KOPT-K1 (cell line): ENCODE results near the gene CATSPERZ.

ENCODE experiments used
- H3K27ac ChIP-seq: fragments of 200-600 bp; sonication (generic); 2 replicates; pipeline ENCODE4 v1.5.1; 2016; ENCODE audit warnings: antibody characterized with exemption, mild to moderate bottlenecking, low read depth, low read length; ENCODE audit not compliant: poor library complexity, severe bottlenecking
- H3K36me3 ChIP-seq: fragments of 200-600 bp; sonication (generic); 2 replicates; pipeline ENCODE4 v1.5.1; 2017; ENCODE audit warnings: antibody characterized with exemption, mild to moderate bottlenecking, low read length, moderate library complexity; ENCODE audit not compliant: insufficient read depth
- H3K9me3 ChIP-seq: fragments of 200-600 bp; sonication (generic); 2 replicates; pipeline ENCODE4 v1.5.1; 2017; ENCODE audit warnings: antibody characterized with exemption, low read length, mild to moderate bottlenecking; ENCODE audit not compliant: insufficient read depth, poor library complexity, severe bottlenecking

Gene CATSPERZ

DNA sequence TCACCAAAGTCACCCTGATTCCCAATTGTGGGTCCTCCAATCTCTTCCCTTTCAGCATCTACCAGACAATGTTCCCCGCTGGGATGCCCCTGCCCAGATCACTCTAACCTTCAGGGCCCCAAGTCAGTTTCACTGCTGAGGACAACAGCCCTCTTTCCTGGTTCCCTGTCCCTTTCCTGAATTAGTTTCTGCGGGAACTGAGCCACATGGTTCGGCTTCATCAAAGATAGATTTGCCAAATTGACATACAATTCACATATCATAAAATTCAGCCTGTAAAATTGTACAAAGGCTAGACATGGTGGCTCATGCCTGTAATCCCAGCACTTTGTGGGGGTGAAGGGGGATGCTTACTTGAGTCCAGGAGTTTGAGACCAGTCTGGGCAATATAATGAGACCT lies 27.8 kb downstream of the CATSPERZ start:
- no peaks in the 10 kb centered on the region for H3K9me3 ChIP-seq
- no peak overlapping the region for H3K27ac ChIP-seq
- H3K36me3 ChIP-seq = no peaks in the 10 kb centered on the region

- H3K36me3 ChIP-seq = no peaks in the 10 kb centered on the region
- no peaks in the 10 kb centered on the region for H3K9me3 ChIP-seq
- H3K27ac ChIP-seq = no peak overlapping the region
These were observed 30.7 kb downstream of the CATSPERZ start for GRCh38 chr11:64330888-64331287.

DNA sequence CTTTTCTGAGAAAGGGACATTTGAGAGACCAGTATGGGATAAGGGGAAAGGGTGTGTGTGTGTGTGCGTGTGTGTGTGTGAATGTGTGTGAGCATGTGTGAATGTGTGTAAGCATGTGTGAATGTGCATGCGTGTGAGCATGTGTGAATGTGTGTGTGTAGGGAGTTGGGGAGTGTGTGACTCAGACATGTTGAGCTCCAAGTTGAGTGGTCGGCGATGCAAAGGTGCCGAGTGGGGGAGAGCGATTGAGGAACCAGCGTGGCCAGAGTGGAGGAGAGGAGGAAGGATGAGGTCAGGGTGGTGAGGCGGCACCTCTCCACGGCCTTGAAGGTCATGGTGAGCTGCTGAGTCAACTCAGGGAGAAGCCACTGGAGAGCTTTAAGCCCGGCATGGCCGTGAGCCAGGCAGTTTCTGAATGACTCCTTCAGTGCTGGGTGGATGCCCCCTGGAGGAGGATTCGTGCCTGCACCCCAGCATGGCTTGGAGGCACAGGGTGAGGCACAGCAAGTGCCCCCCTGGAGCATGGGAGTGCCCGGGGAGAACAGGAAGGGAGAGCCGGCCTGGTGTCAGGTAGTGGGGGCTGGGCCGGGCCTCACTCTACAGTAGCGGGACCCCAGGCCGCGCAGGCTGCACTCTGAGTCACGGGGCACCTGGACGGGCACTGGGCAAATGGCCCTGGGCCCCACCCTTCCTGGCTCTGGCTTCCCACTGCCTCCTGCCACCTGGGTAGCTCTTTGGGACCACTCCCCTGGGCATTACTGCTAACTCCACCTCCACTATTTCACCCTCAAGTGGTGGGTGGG lies 31.6 kb downstream of the CATSPERZ start:
- Histone ChIP-seq H3K9me3 (no peaks in the 10 kb centered on the region), H3K27ac (peak overlapping the region; percentile 6)

DNA sequence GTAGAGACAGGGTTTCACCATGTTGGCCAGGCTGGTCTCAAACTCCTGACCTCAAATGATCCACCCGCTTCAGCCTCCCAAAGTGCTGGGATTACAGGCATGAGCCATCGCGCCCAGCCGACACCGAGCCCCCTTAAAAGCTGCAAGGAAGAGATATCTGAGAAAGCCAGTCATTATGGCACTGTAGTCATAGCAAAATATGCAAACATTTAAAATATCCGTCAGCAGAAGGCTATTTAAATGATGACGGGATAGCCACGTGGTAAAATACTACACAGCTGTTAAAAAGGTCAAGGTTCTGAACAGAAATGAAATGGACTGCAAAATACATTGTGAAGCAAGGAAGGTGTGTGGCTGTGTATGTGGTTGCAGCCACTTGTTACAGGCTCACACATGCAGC lies 33.4 kb downstream of the CATSPERZ start:
- no peak overlapping the region for H3K27ac ChIP-seq
- no peaks in the 10 kb centered on the region for H3K9me3 ChIP-seq
- H3K36me3 ChIP-seq = peaks cover 7% of the 10 kb centered on the region

More for the DNA sequence above, 31.6 kb downstream of the CATSPERZ start:
- no peaks in the 10 kb centered on the region for H3K36me3 ChIP-seq

DNA sequence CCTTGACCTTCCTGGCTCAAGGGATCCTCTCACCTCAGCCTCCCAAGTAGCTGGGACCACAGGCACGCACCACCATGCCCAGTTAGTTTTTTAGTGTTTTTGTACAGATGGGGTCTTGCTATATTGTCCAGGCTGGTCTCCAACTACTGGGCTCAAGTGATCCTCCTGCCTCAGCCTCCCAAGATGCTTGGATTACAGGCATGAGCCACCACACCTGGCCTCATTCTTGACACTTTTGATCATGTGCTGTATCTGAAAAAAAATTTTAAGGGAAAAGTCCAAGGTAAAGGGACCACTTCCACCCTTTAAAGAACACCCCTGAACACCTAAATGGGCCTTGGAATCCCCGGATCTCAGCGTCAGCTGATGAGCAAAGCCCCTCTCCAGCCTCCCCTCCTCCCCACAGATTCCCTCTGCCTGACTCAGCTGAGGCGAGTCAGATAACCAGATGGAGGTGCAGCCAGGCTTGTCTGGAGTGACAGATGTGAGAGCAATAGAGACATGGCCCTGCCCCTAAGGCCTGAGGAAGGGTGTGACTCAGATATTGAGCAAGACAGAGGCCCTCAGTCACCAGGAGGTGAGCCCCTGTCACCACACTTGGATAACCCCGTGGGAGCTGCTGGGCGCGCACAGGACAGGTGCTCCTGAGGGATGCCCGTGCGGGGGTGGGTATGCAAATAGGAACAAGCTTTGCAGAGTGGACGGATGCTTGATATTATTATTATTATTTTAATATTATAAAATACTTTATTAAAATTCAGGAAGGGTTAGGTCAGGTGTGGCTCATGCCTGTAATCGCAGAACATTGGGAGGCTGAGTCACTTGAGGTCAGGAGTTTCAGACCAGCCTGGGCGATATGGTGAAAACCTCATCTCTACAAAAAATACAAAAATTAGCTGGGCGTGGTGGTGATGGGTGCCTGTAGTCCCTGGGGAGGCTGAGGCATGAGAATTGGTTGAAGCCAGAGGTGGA lies 34.9 kb downstream of the CATSPERZ start:
- Histone ChIP-seq H3K9me3 (no peaks in the 10 kb centered on the region), H3K27ac (no peak overlapping the region), H3K36me3 (peaks cover 7% of the 10 kb centered on the region)

GRCh38 chr11:64337538-64338249 lies 37.5 kb downstream of the CATSPERZ start:
- Histone ChIP-seq H3K9me3 (no peaks in the 10 kb centered on the region), H3K27ac (no peak overlapping the region), H3K36me3 (peaks cover 7% of the 10 kb centered on the region)

DNA sequence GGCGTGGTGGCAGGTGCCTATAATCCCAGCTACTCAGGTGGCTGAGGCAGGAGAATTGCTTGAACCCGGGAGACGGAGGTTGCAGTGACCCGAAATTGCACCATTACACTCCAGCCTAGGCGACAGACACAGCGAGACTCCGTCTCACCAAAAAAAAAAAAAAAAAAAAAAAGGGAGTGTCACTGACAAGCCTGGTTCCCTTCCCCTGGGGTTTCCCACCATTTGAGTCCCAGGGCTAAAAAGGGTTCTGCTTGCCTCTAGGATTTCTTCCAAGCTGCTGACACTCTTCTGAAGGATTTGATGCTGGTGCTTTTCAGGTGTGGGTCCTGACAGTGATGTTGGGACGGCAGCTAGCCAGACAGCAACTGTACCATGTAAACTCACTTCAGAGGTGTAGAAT lies 38.6 kb downstream of the CATSPERZ start:
- peaks cover 10% of the 10 kb centered on the region for H3K36me3 ChIP-seq
- H3K9me3 ChIP-seq = no peaks in the 10 kb centered on the region
- H3K27ac ChIP-seq = peak overlapping the region; percentile 81

GRCh38 chr11:64339286-64339685 lies 39.1 kb downstream of the CATSPERZ start:
- peak overlapping the region; percentile 81 for H3K27ac ChIP-seq
- no peaks in the 10 kb centered on the region for H3K9me3 ChIP-seq
- peaks cover 16% of the 10 kb centered on the region for H3K36me3 ChIP-seq

- no peaks in the 10 kb centered on the region for H3K9me3 ChIP-seq
- H3K27ac ChIP-seq = peak within 1 kb of the TSS; percentile 81
- peaks cover 18% of the 10 kb centered on the region for H3K36me3 ChIP-seq
These were observed 39.7 kb downstream of the CATSPERZ start, which contains the start of gene CCDC88B for GRCh38 chr11:64339754-64340408. Gene CCDC88B (plus strand): TSS chr11:64340204. CDS start chr11:64340267, 63 bp downstream.

DNA sequence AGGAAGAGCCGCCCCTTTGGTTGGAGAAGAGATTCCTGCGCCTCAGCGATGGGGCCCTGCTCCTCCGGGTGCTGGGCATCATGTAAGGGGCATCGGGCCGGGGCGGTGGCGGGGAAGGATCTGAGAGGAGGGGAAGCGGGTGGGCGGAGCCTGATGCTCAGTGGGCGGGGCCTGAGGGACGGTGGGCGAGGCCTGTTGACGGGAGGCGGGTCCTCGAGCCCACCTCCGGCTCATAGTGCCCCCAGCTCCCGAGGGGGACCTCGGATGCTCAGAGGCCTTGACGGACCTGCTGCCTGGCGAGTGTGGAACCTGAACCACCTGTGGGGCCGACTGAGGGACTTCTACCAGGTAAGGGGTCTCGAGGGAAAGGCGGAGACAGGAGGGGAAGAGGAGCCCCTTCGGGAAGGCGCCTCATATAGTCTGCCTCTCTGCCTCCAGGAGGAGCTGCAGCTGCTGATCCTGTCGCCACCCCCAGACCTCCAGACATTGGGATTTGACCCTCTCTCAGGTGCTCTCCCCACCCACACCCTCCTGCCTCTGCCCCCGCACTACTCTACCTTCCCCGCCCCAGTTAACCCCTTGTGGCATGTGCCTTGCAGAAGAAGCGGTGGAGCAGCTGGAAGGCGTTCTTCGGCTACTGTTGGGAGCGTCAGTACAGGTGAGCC lies 40.6 kb downstream of the CATSPERZ start:
- Histone ChIP-seq H3K27ac (peak overlapping the region; percentile 81), H3K36me3 (peaks cover 18% of the 10 kb centered on the region), H3K9me3 (no peaks in the 10 kb centered on the region)

- H3K9me3 ChIP-seq = no peaks in the 10 kb centered on the region
- no peak overlapping the region for H3K27ac ChIP-seq
- peaks cover 18% of the 10 kb centered on the region for H3K36me3 ChIP-seq
These were observed 41.3 kb downstream of the CATSPERZ start for GRCh38 chr11:64341429-64341828.

GRCh38 chr11:64341851-64342791 lies 42.0 kb downstream of the CATSPERZ start:
- Histone ChIP-seq H3K9me3 (no peaks in the 10 kb centered on the region), H3K36me3 (peaks cover 18% of the 10 kb centered on the region), H3K27ac (peak overlapping the region; percentile 38)
